Measurements from ENCODE around the gene TMEFF1.
"Not testable (repeated sequence)": the region's sequence is repeated elsewhere in the genome, so short reads cannot be mapped to it uniquely, and the experiment has no call there.

TMEFF1 gene

GRCh38 chr9:100472788-100473275 is at the start of gene TMEFF1:
Gene TMEFF1 (plus strand): TSS chr9:100473149. CDS start chr9:100473545, 396 bp downstream.
- no peaks in the 10 kb centered on the region for H3K4me1 ChIP-seq (ENCODE audit: insufficient read depth, low read length)
- H3K9ac ChIP-seq (ENCODE audit: low read depth, low read length), result peak within 1 kb of the TSS; percentile 63
- no peaks in the 10 kb centered on the region for H3K9me3 ChIP-seq (ENCODE audit: control insufficient read depth, insufficient read depth, low read length)
- H3K36me3 ChIP-seq (ENCODE audit: insufficient read depth, low read length), result no peaks in the 10 kb centered on the region

- H3K9me3 ChIP-seq (ENCODE audit: control insufficient read depth, insufficient read depth, low read length), result no peaks in the 10 kb centered on the region
- peaks cover 17% of the 10 kb centered on the region for H3K4me1 ChIP-seq (ENCODE audit: insufficient read depth, low read length)
- H3K9ac ChIP-seq (ENCODE audit: low read depth, low read length), result 0 out of 2 replicates have a peak overlapping the region, but pooled peaks have one; percentile 99
- no peaks in the 10 kb centered on the region for H3K36me3 ChIP-seq (ENCODE audit: insufficient read depth, low read length)
Observed at GRCh38 chr9:100425758-100426157, 47.2 kb upstream of the TMEFF1 start.

- Histone ChIP-seq H3K9ac (ENCODE audit: low read depth, low read length) (peak overlapping the region; percentile 99), H3K36me3 (ENCODE audit: insufficient read depth, low read length) (no peaks in the 10 kb centered on the region), H3K9me3 (ENCODE audit: control insufficient read depth, insufficient read depth, low read length) (no peaks in the 10 kb centered on the region), H3K4me1 (ENCODE audit: insufficient read depth, low read length) (peaks cover 17% of the 10 kb centered on the region)
Observed at GRCh38 chr9:100426189-100426529, 46.8 kb upstream of the TMEFF1 start.

- H3K9me3 ChIP-seq (ENCODE audit: control insufficient read depth, insufficient read depth, low read length), result no peaks in the 10 kb centered on the region
- peaks cover 17% of the 10 kb centered on the region for H3K4me1 ChIP-seq (ENCODE audit: insufficient read depth, low read length)
- no peaks in the 10 kb centered on the region for H3K36me3 ChIP-seq (ENCODE audit: insufficient read depth, low read length)
- H3K9ac ChIP-seq (ENCODE audit: low read depth, low read length), result peak within 1 kb of the TSS; percentile 99
Observed at GRCh38 chr9:100426530-100427365, 46.2 kb upstream of the TMEFF1 start, which contains the start of gene MSANTD3. Gene MSANTD3 (plus strand): TSS chr9:100427143. CDS start chr9:100441939, 14,796 bp downstream.

- Histone ChIP-seq H3K9ac (ENCODE audit: low read depth, low read length) (peak overlapping the region; percentile 66), H3K36me3 (ENCODE audit: insufficient read depth, low read length) (no peaks in the 10 kb centered on the region), H3K9me3 (ENCODE audit: control insufficient read depth, insufficient read depth, low read length) (no peaks in the 10 kb centered on the region), H3K4me1 (ENCODE audit: insufficient read depth, low read length) (peaks cover 17% of the 10 kb centered on the region)
Observed at GRCh38 chr9:100427366-100428263, 45.3 kb upstream of the TMEFF1 start.

GRCh38 chr9:100428871-100429654 is 43.9 kb upstream of the TMEFF1 start:
- Histone ChIP-seq H3K9ac (ENCODE audit: low read depth, low read length) (no peak overlapping the region), H3K4me1 (ENCODE audit: insufficient read depth, low read length) (peaks cover 17% of the 10 kb centered on the region), H3K9me3 (ENCODE audit: control insufficient read depth, insufficient read depth, low read length) (no peaks in the 10 kb centered on the region), H3K36me3 (ENCODE audit: insufficient read depth, low read length) (no peaks in the 10 kb centered on the region)

- Histone ChIP-seq H3K36me3 (ENCODE audit: insufficient read depth, low read length) (no peaks in the 10 kb centered on the region), H3K4me1 (ENCODE audit: insufficient read depth, low read length) (peaks cover 17% of the 10 kb centered on the region), H3K9ac (ENCODE audit: low read depth, low read length) (no peak overlapping the region), H3K9me3 (ENCODE audit: control insufficient read depth, insufficient read depth, low read length) (no peaks in the 10 kb centered on the region)
Observed at GRCh38 chr9:100430286-100430940, 42.5 kb upstream of the TMEFF1 start.

GRCh38 chr9:100431886-100432285 is 41.1 kb upstream of the TMEFF1 start:
- H3K9ac ChIP-seq (ENCODE audit: low read depth, low read length), result no peak overlapping the region
- H3K36me3 ChIP-seq (ENCODE audit: insufficient read depth, low read length), result no peaks in the 10 kb centered on the region
- H3K4me1 ChIP-seq (ENCODE audit: insufficient read depth, low read length), result peaks cover 9% of the 10 kb centered on the region
- H3K9me3 ChIP-seq (ENCODE audit: control insufficient read depth, insufficient read depth, low read length), result no peaks in the 10 kb centered on the region

GRCh38 chr9:100432736-100433135 is 40.2 kb upstream of the TMEFF1 start:
- Histone ChIP-seq H3K9me3 (ENCODE audit: control insufficient read depth, insufficient read depth, low read length) (no peaks in the 10 kb centered on the region), H3K9ac (ENCODE audit: low read depth, low read length) (no peak overlapping the region), H3K36me3 (ENCODE audit: insufficient read depth, low read length) (no peaks in the 10 kb centered on the region), H3K4me1 (ENCODE audit: insufficient read depth, low read length) (peaks cover 9% of the 10 kb centered on the region)

GRCh38 chr9:100436571-100436970 is 36.4 kb upstream of the TMEFF1 start:
- Histone ChIP-seq H3K9me3 (ENCODE audit: control insufficient read depth, insufficient read depth, low read length) (no peaks in the 10 kb centered on the region), H3K4me1 (ENCODE audit: insufficient read depth, low read length) (no peaks in the 10 kb centered on the region)

GRCh38 chr9:100437860-100438805 is 34.8 kb upstream of the TMEFF1 start:
- Histone ChIP-seq H3K36me3 (ENCODE audit: insufficient read depth, low read length) (no peaks in the 10 kb centered on the region), H3K4me1 (ENCODE audit: insufficient read depth, low read length) (no peaks in the 10 kb centered on the region), H3K9ac (ENCODE audit: low read depth, low read length) (no peak overlapping the region), H3K9me3 (ENCODE audit: control insufficient read depth, insufficient read depth, low read length) (no peaks in the 10 kb centered on the region)

More at GRCh38 chr9:100436571-100436970, 36.4 kb upstream of the TMEFF1 start:
- no peak overlapping the region for H3K9ac ChIP-seq (ENCODE audit: low read depth, low read length)
- no peaks in the 10 kb centered on the region for H3K36me3 ChIP-seq (ENCODE audit: insufficient read depth, low read length)

GRCh38 chr9:100440071-100440470 is 32.9 kb upstream of the TMEFF1 start:
- Histone ChIP-seq H3K9ac (ENCODE audit: low read depth, low read length) (no peak overlapping the region), H3K4me1 (ENCODE audit: insufficient read depth, low read length) (no peaks in the 10 kb centered on the region), H3K36me3 (ENCODE audit: insufficient read depth, low read length) (no peaks in the 10 kb centered on the region), H3K9me3 (ENCODE audit: control insufficient read depth, insufficient read depth, low read length) (no peaks in the 10 kb centered on the region)

GRCh38 chr9:100440487-100440886 is 32.5 kb upstream of the TMEFF1 start:
- not testable (repeated sequence) for H3K4me1 ChIP-seq (ENCODE audit: insufficient read depth, low read length); H3K9ac ChIP-seq (ENCODE audit: low read depth, low read length); H3K36me3 ChIP-seq (ENCODE audit: insufficient read depth, low read length); H3K9me3 ChIP-seq (ENCODE audit: control insufficient read depth, insufficient read depth, low read length)
